Endometrial microvascular endothelial cells (primary cell): ENCODE results near the gene DARS1. TPM values are rescaled to one million over a fixed set of nuclear protein-coding genes. Genes with fewer than 3 reads are reported as not detected.

Experiments used
- in situ Hi-C: cut with HindIII; loops from 2 replicates; pipeline ENCODE4 v1.10.0; 2017; ENCODE audit warnings: low sequenced_read_pairs, low pct_unique_long_range_greater_than_20kb; ENCODE audit errors: inconsistent ontology term
- total RNA-seq: library from RNA; depleted of rRNA; stranded (reverse); fragments of >200 nt; gene quantifications from one replicate; pipeline ENCODE4 v1.2.3, GENCODE V29; 2015; ENCODE audit errors: inconsistent ontology term

Gene DARS1
- total RNA-seq, 1 donor from 2014 or later = 64.6 TPM

GRCh38 chr2:135952891-135953290 is 32.5 kb downstream of the DARS1 start:
- in situ Hi-C loops = no loop called here

GRCh38 chr2:135951041-135951583 is 34.3 kb downstream of the DARS1 start:
- in situ Hi-C loops = no loop called here

- in situ Hi-C loops = no loop called here
These were observed 35.8 kb downstream of the DARS1 start for GRCh38 chr2:135949451-135950234.

GRCh38 chr2:135948642-135949355 is 36.6 kb downstream of the DARS1 start:
- in situ Hi-C loops = no loop called here

- in situ Hi-C loops = no loop called here
These were observed 37.3 kb downstream of the DARS1 start for GRCh38 chr2:135948141-135948540.

- in situ Hi-C loops = no loop called here
These were observed 37.9 kb downstream of the DARS1 start for GRCh38 chr2:135947483-135947882.

- in situ Hi-C loops = no loop called here
These were observed 39.9 kb downstream of the DARS1 start for GRCh38 chr2:135945526-135945925.

- in situ Hi-C loops = no loop called here
These were observed 40.8 kb downstream of the DARS1 start for GRCh38 chr2:135944625-135945024.

- in situ Hi-C loops = no loop called here
These were observed 42.3 kb downstream of the DARS1 start for GRCh38 chr2:135942936-135943688.

GRCh38 chr2:135936524-135936923 is 48.9 kb downstream of the DARS1 start:
- in situ Hi-C loops = no loop called here

GRCh38 chr2:135935914-135936313 is 49.5 kb downstream of the DARS1 start:
- in situ Hi-C loops = no loop called here

- in situ Hi-C loops = no loop called here
These were observed 53.5 kb downstream of the DARS1 start for GRCh38 chr2:135931776-135932443.

GRCh38 chr2:135926605-135927004 is 58.8 kb downstream of the DARS1 start:
- in situ Hi-C loops = no loop called here

GRCh38 chr2:135925571-135925970 is 59.9 kb downstream of the DARS1 start:
- in situ Hi-C loops = no loop called here

GRCh38 chr2:135916207-135916606 is 69.2 kb downstream of the DARS1 start:
- in situ Hi-C loops = no loop called here

GRCh38 chr2:135914485-135914884 is 70.9 kb downstream of the DARS1 start:
- in situ Hi-C loops = no loop called here

- in situ Hi-C loops = no loop called here
These were observed 71.6 kb downstream of the DARS1 start for GRCh38 chr2:135913727-135914365.

- in situ Hi-C loops = no loop called here
These were observed 75.5 kb downstream of the DARS1 start for GRCh38 chr2:135909976-135910375.
